ENCODE data around the gene PROP1.

The PROP1 gene

DNA sequence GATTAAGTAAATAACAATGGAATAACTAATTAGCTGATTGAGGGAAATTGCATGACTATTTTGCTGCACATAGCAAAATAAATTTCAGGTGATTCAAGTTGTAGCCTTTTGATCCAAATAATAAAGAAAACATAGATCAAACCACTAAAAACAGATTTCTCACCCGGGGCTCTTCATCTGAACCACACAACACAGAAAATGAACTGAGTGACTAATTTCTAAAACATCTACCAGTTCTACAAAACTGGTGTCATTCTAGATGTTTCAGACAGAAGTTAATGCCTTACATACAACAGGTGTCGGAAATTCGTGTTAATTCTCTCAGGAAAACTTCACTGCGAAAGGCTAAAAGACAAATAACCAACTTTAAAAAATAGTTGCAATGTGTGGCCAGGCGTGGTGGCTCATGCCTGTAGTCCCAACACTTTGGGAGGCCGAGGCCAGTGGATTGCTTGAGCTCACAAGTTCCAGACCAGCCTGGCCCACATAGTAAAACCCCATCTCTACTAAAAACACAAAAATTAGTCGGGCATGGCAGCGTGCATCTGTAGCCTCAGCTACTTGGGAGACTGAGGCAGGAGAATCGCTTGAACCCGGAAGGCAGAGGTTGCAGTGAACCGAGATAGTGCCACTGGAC, 6.9 kb downstream of the PROP1 start:
- Histone ChIP-seq H3K36me3 (ENCODE audit: control insufficient read depth, low read length) (no peaks in the 10 kb centered on the region), H3K4me3 (ENCODE audit: low read length) (no peak overlapping the region), H3K27me3 (ENCODE audit: control insufficient read depth, low read length) (peaks cover 3% of the 10 kb centered on the region; the same call in 1 of the 2 replicates), H3K4me1 (ENCODE audit: control insufficient read depth, low read length) (no peaks in the 10 kb centered on the region), H3K79me2 (ENCODE audit: control insufficient read depth, low read length) (no peaks in the 10 kb centered on the region), H3K9me3 (ENCODE audit: control insufficient read depth, insufficient read depth, low read length) (no peaks in the 10 kb centered on the region), H3K9me2 (replicated peaks; ENCODE audit: control insufficient read depth, low read length) (no peaks in the 10 kb centered on the region), H4K20me1 (ENCODE audit: control insufficient read depth, insufficient read depth, low read depth, low read length) (no peaks in the 10 kb centered on the region), H3K4me2 (ENCODE audit: low read length) (no peak overlapping the region), H3F3A (ENCODE audit: control insufficient read depth, insufficient read depth) (no peaks in the 10 kb centered on the region), H3K27ac (ENCODE audit: low read depth, low read length) (no peak overlapping the region)
- TF ChIP-seq EZH2phosphoT487 (IDR thresholded peaks at IDR 0.05; ENCODE audit: borderline replicate concordance, low read length), result no peak
- TF ChIP-seq, protein P1, sequence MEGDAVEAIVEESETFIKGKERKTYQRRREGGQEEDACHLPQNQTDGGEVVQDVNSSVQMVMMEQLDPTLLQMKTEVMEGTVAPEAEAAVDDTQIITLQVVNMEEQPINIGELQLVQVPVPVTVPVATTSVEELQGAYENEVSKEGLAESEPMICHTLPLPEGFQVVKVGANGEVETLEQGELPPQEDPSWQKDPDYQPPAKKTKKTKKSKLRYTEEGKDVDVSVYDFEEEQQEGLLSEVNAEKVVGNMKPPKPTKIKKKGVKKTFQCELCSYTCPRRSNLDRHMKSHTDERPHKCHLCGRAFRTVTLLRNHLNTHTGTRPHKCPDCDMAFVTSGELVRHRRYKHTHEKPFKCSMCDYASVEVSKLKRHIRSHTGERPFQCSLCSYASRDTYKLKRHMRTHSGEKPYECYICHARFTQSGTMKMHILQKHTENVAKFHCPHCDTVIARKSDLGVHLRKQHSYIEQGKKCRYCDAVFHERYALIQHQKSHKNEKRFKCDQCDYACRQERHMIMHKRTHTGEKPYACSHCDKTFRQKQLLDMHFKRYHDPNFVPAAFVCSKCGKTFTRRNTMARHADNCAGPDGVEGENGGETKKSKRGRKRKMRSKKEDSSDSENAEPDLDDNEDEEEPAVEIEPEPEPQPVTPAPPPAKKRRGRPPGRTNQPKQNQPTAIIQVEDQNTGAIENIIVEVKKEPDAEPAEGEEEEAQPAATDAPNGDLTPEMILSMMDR (IDR thresholded peaks at IDR 0.05; ENCODE audit: low read depth, low read length, poor library complexity, severe bottlenecking), result no peak

DNA sequence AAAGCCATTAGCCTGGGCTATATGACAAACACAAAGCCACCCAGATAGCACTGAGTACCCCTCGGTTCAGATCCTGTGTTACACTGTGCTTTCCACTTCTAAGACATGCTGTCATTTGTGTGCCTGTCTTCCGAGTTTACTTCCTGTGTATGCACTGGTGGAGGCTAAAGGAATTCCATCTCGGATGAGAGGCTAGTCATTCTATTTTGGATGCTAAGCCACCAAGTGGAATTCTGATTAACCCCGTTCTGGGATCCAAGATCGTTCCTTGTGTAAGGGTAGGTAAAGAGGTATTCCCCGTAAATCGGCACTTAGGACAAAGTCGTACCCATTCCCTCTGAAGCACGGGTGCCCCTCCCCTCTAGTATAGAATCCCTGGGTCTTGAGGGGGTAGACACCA, 8.7 kb downstream of the PROP1 start:
- Histone ChIP-seq H3K9me2 (replicated peaks; ENCODE audit: control insufficient read depth, low read length) (no peaks in the 10 kb centered on the region), H3K4me1 (ENCODE audit: control insufficient read depth, low read length) (peaks cover 5% of the 10 kb centered on the region), H3K36me3 (ENCODE audit: control insufficient read depth, low read length) (no peaks in the 10 kb centered on the region), H4K20me1 (ENCODE audit: control insufficient read depth, insufficient read depth, low read depth, low read length) (no peaks in the 10 kb centered on the region), H3K79me2 (ENCODE audit: control insufficient read depth, low read length) (no peaks in the 10 kb centered on the region), H3F3A (ENCODE audit: control insufficient read depth, insufficient read depth) (no peaks in the 10 kb centered on the region), H3K4me2 (ENCODE audit: low read length) (no peak overlapping the region), H3K27me3 (ENCODE audit: control insufficient read depth, low read length) (peaks cover 3% of the 10 kb centered on the region; the same call in 1 of the 2 replicates), H3K27ac (ENCODE audit: low read depth, low read length) (no peak overlapping the region), H3K4me3 (ENCODE audit: low read length) (no peak overlapping the region), H3K9me3 (ENCODE audit: control insufficient read depth, insufficient read depth, low read length) (no peaks in the 10 kb centered on the region)
- TF ChIP-seq EZH2phosphoT487 (IDR thresholded peaks at IDR 0.05; ENCODE audit: borderline replicate concordance, low read length), result no peak
- TF ChIP-seq, protein P1 (IDR thresholded peaks at IDR 0.05; ENCODE audit: low read depth, low read length, poor library complexity, severe bottlenecking), result no peak

DNA sequence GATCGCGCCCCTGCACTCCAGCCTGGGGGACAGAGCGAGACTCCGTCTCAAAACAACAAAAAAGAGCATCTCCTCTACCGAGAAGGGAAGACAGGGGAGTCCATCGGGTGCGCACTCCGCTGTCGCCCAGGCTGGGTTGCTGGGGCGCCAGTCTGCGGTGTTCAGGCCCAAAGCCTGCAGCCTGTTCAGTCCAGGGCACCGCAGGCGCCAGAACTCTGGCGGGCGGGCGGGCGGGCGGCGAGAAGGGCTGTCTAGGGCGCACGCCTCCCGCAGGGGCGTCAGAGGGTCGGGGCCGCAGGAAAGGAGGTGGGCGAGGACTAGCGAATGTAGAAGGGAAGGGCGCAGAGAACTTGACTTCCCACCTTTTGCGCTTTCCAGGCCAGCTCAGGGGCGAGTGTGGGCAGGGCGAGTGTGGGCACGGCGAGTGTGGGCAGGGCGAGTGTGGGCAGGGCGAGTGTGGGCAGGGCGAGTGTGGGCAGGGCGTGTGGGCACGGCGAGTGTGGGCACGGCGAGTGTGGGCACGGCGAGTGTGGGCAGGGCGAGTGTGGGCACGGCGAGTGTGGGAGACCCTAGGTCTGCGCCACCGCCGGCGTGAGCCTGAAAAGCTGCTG, 10.5 kb downstream of the PROP1 start:
- Histone ChIP-seq H3K27ac (ENCODE audit: low read depth, low read length) (no peak overlapping the region), H3K4me3 (ENCODE audit: low read length) (no peak overlapping the region), H3K9me2 (replicated peaks; ENCODE audit: control insufficient read depth, low read length) (no peaks in the 10 kb centered on the region), H3K27me3 (ENCODE audit: control insufficient read depth, low read length) (peaks cover 3% of the 10 kb centered on the region; the same call in 1 of the 2 replicates), H3K36me3 (ENCODE audit: control insufficient read depth, low read length) (no peaks in the 10 kb centered on the region), H3K4me1 (ENCODE audit: control insufficient read depth, low read length) (peaks cover 12% of the 10 kb centered on the region), H3K79me2 (ENCODE audit: control insufficient read depth, low read length) (no peaks in the 10 kb centered on the region), H4K20me1 (ENCODE audit: control insufficient read depth, insufficient read depth, low read depth, low read length) (no peaks in the 10 kb centered on the region), H3K4me2 (ENCODE audit: low read length) (no peak overlapping the region), H3K9me3 (ENCODE audit: control insufficient read depth, insufficient read depth, low read length) (no peaks in the 10 kb centered on the region), H3F3A (ENCODE audit: control insufficient read depth, insufficient read depth) (no peaks in the 10 kb centered on the region)
- TF ChIP-seq, protein P1 (IDR thresholded peaks at IDR 0.05; ENCODE audit: low read depth, low read length, poor library complexity, severe bottlenecking), result no peak
- no peak for TF ChIP-seq EZH2phosphoT487 (IDR thresholded peaks at IDR 0.05; ENCODE audit: borderline replicate concordance, low read length)

Data from DOHH2 (cell line).